PFSK-1 (cell line): Measurements from ENCODE around the gene SLC25A4.

Experiments used
- FOXP2 ChIP-seq: optimal IDR thresholded peaks from 2 replicates; pipeline ENCODE3; 2011; ENCODE audit warnings: borderline replicate concordance, control low read depth, inconsistent platforms; ENCODE audit not compliant: insufficient read depth; ENCODE audit errors: extremely low read length, extremely low read depth
- POLR2AphosphoS5 ChIP-seq: IDR thresholded peaks from 2 replicates; pipeline ENCODE4 v1.6.1; 2012; ENCODE audit warnings: low read depth, mild to moderate bottlenecking, control low read depth, low read length, moderate library complexity
- SIN3A ChIP-seq: IDR thresholded peaks from 2 replicates; pipeline ENCODE4 v1.6.1; 2012; ENCODE audit warnings: mild to moderate bottlenecking, low read length, moderate library complexity, borderline replicate concordance; ENCODE audit not compliant: insufficient read depth
- TAF1 ChIP-seq: IDR thresholded peaks from 2 replicates; pipeline ENCODE4 v1.6.1; 2012; ENCODE audit warnings: low read length, control low read depth, borderline replicate concordance; ENCODE audit not compliant: insufficient read depth
- TF ChIP-seq, protein P1 (sequence below), 2 experiments: IDR thresholded peaks; 2 replicates each; pipeline versions ENCODE4 v1.6.1 to v1.8.0; 2011 to 2012; ENCODE audit warnings: low read depth in 2 of 2, low read length in 2 of 2, control low read depth in 1 of 2, inconsistent platforms in 1 of 2, mild to moderate bottlenecking in 1 of 2, moderate library complexity in 1 of 2; ENCODE audit not compliant: insufficient read depth in 1 of 2

The SLC25A4 gene

DNA sequence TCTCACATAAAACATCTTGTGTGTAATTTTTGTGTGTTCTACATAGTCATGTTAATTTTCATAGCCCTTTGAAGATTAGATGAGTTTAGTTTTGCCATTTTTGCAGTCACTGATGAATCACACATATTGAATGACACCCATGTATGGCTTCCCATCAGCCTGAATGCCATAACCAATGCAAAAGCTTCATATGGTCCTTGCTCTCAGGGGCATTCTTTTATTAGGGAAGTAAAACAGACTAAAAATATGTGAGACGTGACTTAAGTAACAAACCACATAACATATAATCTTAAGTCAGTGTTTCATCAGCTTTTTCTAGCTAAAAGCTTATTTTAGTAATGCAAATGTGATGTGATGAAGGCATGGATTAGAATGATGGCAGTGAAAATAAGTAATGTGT is 8.2 kb downstream of the SLC25A4 start:
- no peak for TF ChIP-seq POLR2AphosphoS5
- TF ChIP-seq FOXP2 = no peak
- no peak for TF ChIP-seq SIN3A
- no peak for TF ChIP-seq TAF1
- TF ChIP-seq, protein P1, sequence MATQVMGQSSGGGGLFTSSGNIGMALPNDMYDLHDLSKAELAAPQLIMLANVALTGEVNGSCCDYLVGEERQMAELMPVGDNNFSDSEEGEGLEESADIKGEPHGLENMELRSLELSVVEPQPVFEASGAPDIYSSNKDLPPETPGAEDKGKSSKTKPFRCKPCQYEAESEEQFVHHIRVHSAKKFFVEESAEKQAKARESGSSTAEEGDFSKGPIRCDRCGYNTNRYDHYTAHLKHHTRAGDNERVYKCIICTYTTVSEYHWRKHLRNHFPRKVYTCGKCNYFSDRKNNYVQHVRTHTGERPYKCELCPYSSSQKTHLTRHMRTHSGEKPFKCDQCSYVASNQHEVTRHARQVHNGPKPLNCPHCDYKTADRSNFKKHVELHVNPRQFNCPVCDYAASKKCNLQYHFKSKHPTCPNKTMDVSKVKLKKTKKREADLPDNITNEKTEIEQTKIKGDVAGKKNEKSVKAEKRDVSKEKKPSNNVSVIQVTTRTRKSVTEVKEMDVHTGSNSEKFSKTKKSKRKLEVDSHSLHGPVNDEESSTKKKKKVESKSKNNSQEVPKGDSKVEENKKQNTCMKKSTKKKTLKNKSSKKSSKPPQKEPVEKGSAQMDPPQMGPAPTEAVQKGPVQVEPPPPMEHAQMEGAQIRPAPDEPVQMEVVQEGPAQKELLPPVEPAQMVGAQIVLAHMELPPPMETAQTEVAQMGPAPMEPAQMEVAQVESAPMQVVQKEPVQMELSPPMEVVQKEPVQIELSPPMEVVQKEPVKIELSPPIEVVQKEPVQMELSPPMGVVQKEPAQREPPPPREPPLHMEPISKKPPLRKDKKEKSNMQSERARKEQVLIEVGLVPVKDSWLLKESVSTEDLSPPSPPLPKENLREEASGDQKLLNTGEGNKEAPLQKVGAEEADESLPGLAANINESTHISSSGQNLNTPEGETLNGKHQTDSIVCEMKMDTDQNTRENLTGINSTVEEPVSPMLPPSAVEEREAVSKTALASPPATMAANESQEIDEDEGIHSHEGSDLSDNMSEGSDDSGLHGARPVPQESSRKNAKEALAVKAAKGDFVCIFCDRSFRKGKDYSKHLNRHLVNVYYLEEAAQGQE (IDR thresholded peaks at IDR 0.05; ENCODE audit: insufficient read depth in 1 of 2, low read depth in 2 of 2, low read length in 2 of 2) = no peak

DNA sequence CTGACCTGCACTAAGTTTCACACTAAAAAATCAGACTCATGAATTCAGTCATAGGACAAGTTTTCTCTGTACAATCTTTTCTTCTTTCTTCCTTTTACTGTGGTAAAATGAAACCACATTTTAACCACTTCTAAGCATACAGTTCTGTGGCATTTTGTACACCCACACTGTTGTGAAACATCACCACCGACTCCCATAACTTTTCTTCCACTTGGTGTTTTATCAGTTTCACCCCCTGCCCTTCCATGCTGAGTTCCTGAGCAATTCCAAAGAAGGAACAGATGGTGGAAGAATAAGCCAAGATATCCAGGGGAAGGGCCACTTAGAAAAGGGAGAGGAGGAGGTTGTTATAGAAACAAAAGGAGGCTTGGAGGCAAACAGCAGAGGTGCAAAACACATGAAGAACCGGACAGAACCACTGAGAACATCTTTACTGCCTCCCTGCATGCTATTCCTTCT is 22.6 kb downstream of the SLC25A4 start:
- TF ChIP-seq, protein P1 (IDR thresholded peaks at IDR 0.05; ENCODE audit: insufficient read depth in 1 of 2, low read depth in 2 of 2, low read length in 2 of 2) = no peak
- TF ChIP-seq POLR2AphosphoS5 (no peak), FOXP2 (no peak)

DNA sequence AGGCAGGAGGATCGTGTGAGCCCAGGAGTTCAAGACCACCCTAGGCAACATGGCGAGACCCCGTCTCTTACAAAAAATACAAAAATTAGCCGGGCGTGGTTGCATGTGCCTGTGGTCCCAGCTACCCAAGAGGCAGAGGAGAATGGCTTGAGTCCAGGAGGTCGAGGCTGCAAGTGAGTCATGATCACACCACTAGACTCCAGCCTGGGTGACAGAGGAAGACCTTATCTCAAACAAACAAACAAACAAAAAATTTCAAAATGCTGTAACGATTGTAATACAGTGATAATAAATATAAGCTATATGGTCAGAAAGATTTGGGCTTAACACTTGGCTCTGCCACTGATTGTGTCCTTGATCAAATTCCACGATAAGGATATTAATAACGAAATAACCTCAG is 24.2 kb downstream of the SLC25A4 start:
- TF ChIP-seq TAF1 (no peak), FOXP2 (no peak), SIN3A (no peak), POLR2AphosphoS5 (no peak)
- TF ChIP-seq, protein P1 (IDR thresholded peaks at IDR 0.05; ENCODE audit: insufficient read depth in 1 of 2, low read depth in 2 of 2, low read length in 2 of 2) = no peak

DNA sequence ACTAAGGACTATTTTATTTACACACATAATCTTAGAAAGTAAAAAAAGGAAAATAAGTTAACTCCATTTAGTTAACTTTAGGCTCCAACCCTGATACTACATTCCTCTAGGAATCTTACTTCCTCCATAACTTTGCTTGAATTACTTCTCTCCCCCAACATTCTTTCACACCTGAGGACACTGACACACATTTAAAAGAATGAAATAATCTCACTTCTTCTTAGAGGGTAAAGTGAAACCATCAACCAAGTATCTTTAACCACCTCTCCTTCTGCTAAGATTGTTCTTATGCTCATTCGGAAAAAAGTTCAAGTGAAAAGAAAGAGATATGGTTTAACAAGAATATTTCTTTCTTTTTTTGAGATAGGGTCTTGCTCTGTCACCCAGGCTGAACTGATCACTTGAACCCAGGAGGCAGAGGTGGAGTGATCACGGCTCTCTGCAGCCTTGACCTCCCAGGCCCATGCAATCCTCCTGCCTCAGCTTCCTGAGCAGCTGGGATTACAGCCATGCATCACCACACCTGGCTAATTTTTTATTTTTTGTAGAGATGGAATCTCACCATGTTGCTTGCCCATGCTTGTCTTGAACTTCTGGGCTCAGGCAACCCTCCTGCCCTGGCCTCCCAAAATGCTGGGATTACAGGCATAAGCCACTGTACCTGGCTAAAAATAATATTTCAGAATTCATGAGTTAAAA is 28.5 kb downstream of the SLC25A4 start:
- TF ChIP-seq, protein P1 (IDR thresholded peaks at IDR 0.05; ENCODE audit: insufficient read depth in 1 of 2, low read depth in 2 of 2, low read length in 2 of 2) = no peak
- TF ChIP-seq POLR2AphosphoS5 (no peak), FOXP2 (no peak), TAF1 (no peak), SIN3A (no peak)
